ENCODE results near the gene PRKAR1B. TPM values are rescaled to one million over a fixed set of nuclear protein-coding genes. Genes with fewer than 3 reads are reported as not detected.
"Not testable (repeated sequence)": the region's sequence is repeated elsewhere in the genome, so short reads cannot be mapped to it uniquely, and the experiment has no call there.

Gene PRKAR1B
- total RNA-seq, 1 donor from 2014 or later = 16.5 TPM

DNA sequence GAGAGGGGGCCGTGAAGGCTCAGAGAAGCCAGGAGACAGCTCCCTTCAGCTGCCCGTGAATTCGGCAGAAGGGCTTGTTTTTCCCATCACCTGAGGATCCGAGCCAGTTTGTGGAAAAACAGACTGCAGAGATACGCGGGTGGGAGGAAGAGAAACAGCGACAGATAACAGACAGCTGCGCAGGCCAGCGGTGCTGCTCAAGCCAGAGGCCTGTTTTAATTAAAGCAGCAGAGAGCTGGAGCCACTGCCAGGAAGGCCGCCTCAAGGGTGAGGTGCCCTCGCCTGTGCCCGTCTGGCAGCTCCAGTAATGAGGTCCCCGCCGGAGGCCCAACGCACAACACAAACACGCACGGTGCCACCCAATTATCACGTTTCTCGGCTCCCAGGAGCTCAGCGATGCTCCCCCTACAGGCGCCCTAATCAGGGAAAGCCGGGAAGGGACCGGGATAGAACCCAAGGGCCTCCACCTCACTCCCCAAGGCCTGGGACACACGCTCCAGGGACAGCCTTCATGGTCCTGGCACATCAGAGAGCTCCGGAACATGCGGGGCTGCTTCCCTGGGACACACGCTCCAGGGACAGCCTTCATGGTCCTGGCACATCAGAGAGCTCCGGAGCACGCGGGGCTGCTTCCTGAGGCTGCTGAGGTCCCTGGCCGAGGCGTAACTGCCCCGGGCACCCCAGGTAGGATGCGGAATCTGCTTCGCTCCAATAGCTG lies 61.2 kb downstream of the PRKAR1B start:
- intact Hi-C loops (cut with DNase I) = loop anchor here (5.0 kb wide), 1 partner anchor 61 kb away; the partner anchor contains the start of genes DNAAF5 and PRKAR1B
- DNase-seq = peak; percentile 76
- ATAC-seq (ENCODE audit: poor library complexity) = peak; percentile 76

DNA sequence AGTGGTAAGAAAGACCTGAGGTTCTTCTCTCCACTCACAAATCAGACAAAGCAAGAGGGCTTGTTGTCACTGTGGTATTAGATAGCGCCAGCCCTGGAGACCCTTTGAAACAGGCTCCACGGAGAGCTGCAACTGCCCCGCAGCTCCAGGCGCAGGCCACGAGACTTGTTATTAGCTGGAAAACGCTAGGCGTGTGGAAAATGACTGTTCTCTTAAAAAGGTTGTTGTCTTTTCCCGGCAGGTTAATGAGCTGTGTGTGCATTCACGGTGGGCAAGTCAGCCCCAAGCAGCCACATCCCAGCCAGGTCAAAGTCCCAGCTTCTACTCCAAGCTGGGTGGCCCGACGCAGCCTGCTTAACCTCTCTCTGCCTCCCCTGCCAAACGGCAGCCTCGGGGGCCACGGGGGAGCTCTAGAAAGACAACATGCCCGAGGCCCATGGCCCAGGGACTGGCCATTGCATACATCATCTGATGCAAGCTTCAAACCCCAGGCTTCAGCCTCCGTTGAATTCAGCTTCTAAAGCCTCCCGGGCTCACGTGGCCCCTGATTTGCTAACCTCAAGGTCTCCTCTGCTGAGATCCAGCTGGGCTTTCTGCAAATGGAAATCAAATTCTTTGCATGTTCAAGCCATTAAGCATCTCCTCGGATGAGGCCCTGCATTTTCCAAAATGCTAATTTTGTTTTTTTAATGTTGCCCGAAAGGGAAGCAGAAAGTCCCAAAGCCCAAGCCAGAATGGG lies 61.9 kb downstream of the PRKAR1B start:
- ATAC-seq (ENCODE audit: poor library complexity) = peak; percentile 6
- DNase-seq = no peak
- intact Hi-C loops (cut with DNase I) = loop anchor here (5.0 kb wide), 1 partner anchor 62 kb away; the partner anchor contains the start of genes DNAAF5 and PRKAR1B

DNA sequence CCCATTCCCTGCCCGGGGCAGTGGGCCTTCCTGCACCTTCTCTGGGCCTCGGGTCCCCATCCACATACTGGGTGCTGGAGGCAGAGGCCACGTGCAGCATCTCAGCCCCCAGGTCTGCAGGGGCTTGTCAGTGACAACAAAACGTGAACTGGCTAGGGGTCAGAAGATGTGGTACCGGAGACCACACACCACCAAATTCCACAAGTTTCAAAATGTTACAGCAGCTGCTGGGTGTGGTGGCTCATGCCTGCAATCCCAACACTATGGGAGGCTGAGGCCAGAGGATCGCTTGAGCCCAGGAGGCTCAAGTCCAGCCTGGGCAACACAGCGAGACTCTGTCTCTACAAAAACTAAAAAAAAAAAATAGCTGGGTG lies 62.7 kb downstream of the PRKAR1B start:
- intact Hi-C loops (cut with DNase I) = no loop called here
- no peak for DNase-seq
- ATAC-seq (ENCODE audit: poor library complexity) = no peak

DNA sequence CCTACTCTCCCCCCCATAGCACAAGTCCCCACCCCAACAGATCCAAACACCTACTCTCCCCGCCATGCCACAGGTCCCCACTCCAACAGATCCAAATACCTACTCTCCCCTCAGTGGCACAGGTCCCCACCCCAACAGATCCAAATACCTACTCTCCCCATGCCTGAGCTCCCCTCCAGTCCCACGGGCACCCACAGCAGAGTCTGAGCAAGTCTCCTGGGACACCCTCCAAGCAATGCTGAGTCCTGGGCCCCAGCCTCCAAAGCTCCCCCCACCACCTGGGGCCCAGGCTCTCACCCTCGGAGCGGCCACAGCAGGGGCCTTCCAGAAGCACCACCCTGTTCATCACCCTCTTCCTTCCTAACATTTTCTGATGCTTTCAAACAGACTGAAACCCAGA lies 64.5 kb downstream of the PRKAR1B start:
- no peak for DNase-seq
- intact Hi-C loops (cut with DNase I) = no loop called here
- ATAC-seq (ENCODE audit: poor library complexity) = no peak

DNA sequence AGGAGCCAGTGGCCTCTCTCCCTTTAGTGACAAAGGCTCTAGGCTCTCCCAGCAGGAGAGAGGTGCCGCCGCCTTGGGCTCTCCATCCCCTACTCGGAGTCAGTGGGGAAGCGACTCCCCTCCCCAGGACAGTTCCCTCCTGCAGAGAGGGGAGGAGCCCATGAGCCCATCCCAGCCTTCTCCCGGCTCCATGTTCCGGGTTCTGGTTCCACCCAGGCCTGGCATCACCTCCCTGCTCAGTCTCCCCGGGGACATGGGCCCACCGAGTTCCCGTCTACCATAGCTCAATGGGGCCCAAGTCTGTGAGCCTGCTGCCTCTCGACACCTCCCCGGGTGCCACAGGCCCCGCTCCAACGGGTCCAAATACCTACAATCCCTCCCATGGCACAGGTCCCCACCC lies 67.1 kb downstream of the PRKAR1B start:
- DNase-seq (no peak), ATAC-seq (ENCODE audit: poor library complexity) (no peak)
- intact Hi-C loops (cut with DNase I) = no loop called here

DNA sequence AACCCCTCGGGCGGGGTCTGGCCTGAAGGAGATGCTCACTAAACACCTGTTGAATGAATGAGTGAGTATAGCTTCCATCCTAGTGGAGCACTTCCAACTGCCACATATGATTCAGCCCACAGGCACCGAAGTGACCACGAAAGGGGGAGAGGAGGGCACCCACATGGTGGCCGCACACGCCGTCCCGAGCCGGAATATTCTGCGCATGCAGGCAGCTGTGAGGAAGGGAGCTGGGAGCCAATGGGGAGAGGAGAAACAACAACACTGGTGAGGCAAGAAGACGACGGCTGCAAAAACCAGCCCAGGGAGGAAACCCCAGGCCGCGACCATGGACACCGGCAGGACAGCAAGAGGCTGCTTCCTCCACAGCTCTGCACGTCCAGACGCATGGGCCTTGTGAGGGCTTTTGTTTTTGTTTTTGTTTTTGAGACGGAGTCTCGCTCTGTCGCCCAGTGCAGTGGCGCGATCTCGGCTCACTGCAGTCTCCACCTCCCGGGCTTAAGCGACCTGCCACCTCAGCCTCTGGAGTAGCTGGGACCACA lies 67.7 kb downstream of the PRKAR1B start:
- intact Hi-C loops (cut with DNase I) = no loop called here
- no peak for ATAC-seq (ENCODE audit: poor library complexity)
- DNase-seq = no peak

DNA sequence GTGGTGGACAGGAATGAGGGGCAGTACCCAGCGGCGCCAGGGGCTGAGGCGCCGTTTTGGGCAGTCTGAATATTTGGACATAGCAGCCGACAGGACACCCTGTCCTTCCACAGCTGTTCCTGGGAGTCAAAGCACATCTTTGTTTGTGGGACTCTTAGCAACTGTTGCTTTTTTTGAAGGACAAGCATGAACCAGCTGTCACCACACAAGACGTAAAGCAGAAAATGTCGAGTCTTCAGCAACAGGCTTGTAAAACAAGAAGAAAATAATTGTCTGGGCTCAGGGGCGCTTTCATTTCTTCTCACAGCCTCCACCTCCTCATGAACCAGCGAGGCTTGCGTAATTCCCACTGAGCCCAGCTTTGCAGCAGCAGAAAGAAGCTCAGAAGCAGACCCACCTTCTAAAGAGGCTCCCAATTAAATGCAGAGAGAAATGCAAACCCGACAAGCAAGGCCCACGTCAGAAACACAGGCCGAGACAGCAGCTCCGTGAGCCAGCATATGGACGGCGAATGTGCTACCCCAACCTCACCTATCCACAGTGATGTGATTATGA lies 69.4 kb downstream of the PRKAR1B start:
- intact Hi-C loops (cut with DNase I) = no loop called here

DNA sequence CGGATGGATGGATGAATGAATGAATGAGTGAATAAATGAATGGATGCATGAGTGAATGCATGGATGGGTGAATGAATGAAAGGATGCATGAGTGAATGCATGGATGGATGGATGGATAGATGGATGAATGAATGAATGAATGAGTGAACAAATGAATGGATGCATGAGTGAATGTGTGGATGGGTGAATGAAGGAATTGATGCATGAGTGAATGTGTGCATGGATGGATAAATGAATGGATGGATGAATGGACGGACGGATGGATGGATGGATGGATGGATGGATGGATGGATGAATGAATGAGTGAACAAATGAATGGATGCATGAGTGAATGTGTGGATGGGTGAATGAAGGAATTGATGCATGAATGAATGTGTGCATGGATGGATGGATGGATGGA lies 70.1 kb downstream of the PRKAR1B start:
- intact Hi-C loops (cut with DNase I); DNase-seq; ATAC-seq (ENCODE audit: poor library complexity): not testable (repeated sequence)

More for the DNA sequence above, 69.4 kb downstream of the PRKAR1B start:
- DNase-seq (no peak), ATAC-seq (ENCODE audit: poor library complexity) (peak; percentile 95)

DNA sequence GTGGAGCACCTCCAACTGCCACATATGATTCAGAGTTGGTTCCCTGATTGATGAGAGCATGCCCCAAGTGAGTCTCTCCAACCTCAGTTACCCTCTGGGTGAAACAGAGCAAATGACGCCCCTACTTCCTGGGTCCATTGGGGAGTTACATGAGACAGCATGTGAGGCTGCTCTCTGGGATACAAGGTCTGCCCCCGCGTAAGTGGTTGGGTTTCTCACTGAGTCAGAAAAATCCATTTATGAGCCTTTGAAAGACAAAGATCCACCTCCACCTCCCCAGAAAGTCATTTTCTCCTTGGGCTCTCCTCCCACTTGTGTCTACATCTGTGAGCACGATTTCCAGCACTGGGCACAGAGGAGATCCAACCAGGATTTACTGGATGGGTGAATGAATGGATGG lies 71.3 kb downstream of the PRKAR1B start:
- intact Hi-C loops (cut with DNase I) = no loop called here
- DNase-seq (no peak), ATAC-seq (ENCODE audit: poor library complexity) (no peak)

DNA sequence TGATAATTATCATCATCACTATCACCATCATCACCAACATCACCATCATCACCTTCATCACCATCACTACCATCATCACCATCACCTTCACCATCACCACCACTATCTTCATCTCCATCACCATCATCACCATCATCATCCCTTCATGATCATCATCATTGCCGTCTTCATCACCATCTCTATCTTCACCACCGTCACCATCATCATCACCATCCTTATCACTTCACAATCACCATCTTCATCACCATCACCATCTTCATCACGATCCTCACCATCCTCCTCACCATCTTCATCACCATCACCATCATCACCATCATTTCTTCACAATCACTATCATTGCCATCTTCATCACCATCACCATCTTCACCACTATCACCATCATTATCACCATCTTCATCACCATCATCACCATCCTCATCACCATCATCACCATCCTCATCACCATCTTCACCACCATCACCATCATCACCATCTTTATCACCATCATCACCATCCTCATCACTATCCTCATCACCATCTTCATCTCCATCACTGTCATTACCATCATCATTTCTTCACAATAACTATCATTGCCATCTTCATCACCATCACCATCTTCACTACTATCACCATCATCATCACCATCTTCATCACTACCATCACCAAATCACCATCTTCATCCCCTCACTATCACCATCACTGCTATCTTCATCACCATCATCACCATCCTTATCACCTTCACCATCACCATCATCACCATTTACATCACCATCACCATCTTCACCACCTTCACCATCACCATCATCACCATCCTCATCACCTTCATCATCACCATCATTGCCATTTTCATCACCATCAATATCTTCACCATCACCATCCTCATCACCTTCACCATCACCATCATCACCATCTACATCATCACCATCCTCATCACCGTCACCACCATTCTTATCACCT lies 73.0 kb downstream of the PRKAR1B start:
- no peak for DNase-seq
- intact Hi-C loops (cut with DNase I) = no loop called here
- no peak for ATAC-seq (ENCODE audit: poor library complexity)

DNA sequence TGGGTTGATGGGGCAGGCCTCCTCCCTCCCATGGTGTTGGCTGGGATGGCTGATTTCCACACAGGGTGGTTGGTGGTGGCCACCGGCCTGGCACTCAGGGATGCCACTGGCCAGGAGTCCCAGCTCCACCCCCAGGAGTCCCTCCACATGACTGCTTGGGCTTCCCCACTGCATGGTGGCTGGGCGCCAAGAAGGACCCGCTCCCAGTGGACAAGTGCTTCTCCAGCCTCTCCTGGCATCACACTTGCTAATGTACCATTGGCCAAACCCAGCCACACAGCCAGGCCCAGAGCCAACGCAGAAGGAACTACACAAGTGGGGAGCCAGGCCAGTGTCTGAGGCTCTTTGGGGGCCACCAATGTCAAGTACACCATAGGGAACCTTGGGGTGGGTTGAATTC lies 74.2 kb downstream of the PRKAR1B start:
- DNase-seq (no peak), ATAC-seq (ENCODE audit: poor library complexity) (no peak)
- intact Hi-C loops (cut with DNase I) = no loop called here

DNA sequence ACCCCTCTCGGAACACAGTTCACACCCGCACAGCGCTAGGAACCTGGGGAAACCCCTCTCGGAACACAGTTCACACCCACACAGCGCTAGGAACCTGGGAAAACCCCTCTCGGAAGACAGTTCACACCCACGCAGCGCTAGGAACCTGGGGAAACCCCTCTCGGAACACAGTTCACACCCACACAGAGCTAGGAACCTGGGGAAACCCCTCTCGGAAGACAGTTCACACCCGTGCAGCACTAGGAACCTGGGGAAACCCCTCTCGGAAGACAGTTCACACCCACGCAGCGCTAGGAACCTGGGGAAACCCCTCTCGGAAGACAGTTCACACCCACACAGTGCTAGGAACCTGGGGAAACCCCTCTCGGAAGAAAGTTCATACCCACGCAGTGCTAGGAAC lies 74.9 kb downstream of the PRKAR1B start:
- DNase-seq; intact Hi-C loops (cut with DNase I); ATAC-seq (ENCODE audit: poor library complexity): not testable (repeated sequence)

DNA sequence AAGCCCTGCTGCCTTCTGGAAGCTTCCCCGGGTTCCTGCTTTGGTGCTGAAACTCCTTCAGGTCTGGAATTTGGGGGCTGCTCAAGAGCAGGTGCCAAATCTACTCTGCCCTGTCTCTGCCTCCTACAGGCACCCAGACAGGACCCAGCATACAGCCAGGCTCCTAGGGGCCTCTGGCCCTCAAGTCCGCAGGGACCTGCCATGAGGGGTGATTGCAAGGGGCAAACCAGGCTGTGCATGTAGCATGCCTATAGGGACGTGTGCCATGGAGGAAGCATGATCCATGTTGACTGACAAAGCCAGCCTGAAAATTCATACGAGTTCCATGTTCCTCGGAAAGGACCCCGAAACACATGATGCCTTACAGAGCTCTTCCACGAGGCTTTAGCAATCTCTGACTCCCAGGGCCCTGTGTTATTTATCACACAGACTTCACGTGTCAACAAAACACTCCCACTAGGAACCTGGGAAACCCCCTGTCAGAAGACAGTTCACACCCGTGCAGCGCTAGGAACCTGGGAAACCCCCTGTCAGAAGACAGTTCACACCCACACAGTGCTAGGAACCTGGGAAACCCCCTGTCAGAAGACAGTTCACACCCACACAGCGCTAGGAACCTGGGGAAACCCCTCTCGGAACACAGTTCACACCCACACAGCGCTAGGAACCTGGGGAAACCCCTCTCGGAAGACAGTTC lies 75.9 kb downstream of the PRKAR1B start:
- DNase-seq (no peak), ATAC-seq (ENCODE audit: poor library complexity) (no peak)
- intact Hi-C loops (cut with DNase I) = no loop called here

DNA sequence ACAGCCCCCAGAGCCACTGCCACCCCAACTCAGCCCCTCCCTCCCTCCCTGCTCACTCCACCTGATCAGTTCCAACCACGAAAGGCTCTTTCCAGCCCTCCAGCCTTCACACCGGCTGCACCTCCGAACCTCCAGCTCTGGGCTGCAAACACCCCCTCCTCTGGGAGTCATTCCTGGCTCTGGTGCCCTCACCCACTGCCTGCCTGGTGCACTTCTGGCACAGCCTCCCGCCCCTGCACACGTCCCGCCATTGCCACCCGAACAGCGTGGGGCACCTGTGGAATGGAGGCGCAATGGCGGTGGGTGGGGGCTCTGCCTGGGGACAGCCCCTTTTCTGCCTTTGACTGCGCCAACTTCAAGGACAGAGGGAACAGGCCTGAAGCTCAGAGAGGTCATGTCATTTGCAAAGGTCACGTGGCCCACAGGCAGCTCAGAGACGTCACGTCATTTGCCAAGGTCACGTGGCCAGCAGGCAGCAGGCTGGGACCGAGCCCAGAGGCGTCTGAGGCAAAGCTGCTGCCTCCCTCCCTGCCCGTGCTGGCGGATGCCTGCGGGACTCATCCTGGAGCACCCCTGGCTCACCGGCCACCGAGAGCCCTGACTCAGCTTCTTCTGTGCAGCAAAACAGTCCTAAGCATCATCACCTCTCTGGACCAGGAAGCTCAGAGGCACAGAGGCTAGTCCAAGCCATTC lies 76.6 kb downstream of the PRKAR1B start:
- intact Hi-C loops (cut with DNase I) = no loop called here
- peak; percentile 85 for DNase-seq
- peak; percentile 95 for ATAC-seq (ENCODE audit: poor library complexity)

DNA sequence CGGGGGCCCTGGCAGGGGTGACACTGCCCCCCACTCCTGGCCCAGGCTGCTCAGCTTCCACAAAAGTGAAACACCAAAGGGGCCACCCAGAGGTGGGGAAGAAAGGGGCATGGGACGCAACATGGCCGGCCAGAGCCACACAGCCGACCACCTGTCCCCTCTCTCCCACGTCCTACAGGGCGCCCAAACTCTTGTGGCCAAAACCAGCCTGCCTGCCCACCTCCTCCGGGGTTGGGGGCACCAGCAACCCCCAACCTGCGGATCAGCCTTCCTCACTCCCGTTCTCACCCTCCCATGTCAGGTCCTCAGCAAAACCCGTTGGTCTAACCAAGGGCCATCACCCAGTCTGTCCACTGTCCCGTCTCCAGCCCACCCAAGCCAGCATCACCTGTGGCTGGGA lies 80.1 kb downstream of the PRKAR1B start:
- DNase-seq = no peak
- intact Hi-C loops (cut with DNase I) = loop anchor here (10.0 kb wide), 1 partner anchor 122 kb away; no protein-coding TSS in a partner anchor

DNA sequence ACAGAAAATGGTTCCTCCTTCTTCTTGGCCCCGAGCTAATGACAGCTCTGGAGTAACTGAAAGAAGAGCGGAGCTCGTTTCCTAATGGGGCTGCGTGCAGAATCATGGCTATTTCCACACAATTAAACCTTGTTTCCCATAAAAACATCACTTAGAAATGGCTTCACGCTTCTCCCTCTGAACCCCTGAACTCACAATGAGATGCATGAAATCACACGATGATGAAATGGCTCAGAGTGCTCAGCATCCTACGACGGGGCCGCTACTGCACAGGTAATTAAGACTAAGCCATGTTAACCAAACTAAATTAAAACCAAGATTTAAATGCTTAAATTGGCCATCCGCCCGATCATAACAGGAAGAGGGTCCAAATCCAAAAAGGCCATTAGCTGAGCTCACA lies 80.6 kb downstream of the PRKAR1B start:
- intact Hi-C loops (cut with DNase I) = loop anchor here (10.0 kb wide), 1 partner anchor 122 kb away; no protein-coding TSS in a partner anchor
- no peak for DNase-seq

More for the DNA sequence above, 80.1 kb downstream of the PRKAR1B start:
- ATAC-seq (ENCODE audit: poor library complexity) = no peak

DNA sequence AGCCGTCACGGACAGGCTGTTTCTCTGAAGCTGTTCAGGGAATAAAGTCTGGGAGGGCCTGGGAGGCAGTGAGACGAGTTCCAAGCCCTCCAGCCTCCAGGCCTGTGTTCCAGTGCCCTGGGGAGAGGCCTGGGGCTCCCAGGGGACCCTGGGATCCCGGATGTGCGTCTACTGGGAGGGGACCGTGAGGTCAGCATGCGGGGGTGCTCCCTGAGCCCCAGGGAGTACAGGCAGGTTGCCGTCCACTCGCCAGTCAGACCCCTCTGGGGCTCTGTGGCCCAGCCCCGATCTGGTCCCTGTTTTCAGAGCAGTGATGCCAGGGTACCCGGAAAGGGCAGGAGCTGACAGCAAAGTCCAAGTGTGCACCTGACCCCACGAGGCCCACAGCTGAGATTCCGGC lies 81.5 kb downstream of the PRKAR1B start:
- intact Hi-C loops (cut with DNase I) = loop anchor here (10.0 kb wide), 1 partner anchor 121 kb away; no protein-coding TSS in a partner anchor
- DNase-seq = no peak
- ATAC-seq (ENCODE audit: poor library complexity) = no peak

More for the DNA sequence above, 80.6 kb downstream of the PRKAR1B start:
- no peak for ATAC-seq (ENCODE audit: poor library complexity)
